Liver (tissue), 4 donors: Measurements from ENCODE around the gene POP4. TPM values are rescaled to one million over a fixed set of nuclear protein-coding genes. Genes with fewer than 3 reads are reported as not detected.

Experiments
- polyA plus RNA-seq, 2 donors: library from polyadenylated mRNA; stranded (reverse) in 1 of 2; unstranded in 1 of 2; fragments of 200-250 nt in 1 of 2; fragments of >200 nt in 1 of 2; fragmentation: Nextera tagmentation in 1 of 2; extraction: Ambion mirVana in 1 of 2; gene quantifications; one replicate each; pipeline versions ENCODE4 v1.2.1 to v1.2.3, GENCODE V29; 2013 to 2015
- total RNA-seq, 2 donors: library from RNA; depleted of rRNA; stranded (reverse); fragments of >200 nt; gene quantifications; one replicate each; pipeline ENCODE4 v1.2.3, GENCODE V29; 2014
- donor health status: healthy.
- donor health status: healthy.
- donor health status: healthy.

Gene POP4
- total and polyA plus RNA-seq, 4 donors: 33.7 to 61.6 (median 38.9) TPM

Other genes starting within 250 kb of the POP4 start
- gene VSTM2B, start 80.3 kb upstream of the POP4 start, total RNA-seq: not detected
- gene VSTM2B, start 80.3 kb upstream of the POP4 start, polyA plus RNA-seq: not detected
- gene PLEKHF1, start 59.2 kb downstream of the POP4 start, total RNA-seq: 10 to 100 TPM in 1 of 2 donors, 1 to 10 TPM in 1; 2.9 to 15.1 TPM
- 10 to 100 TPM in 1 of 2 donors, 1 to 10 TPM in 1; 5.0 to 12.8 TPM for gene PLEKHF1, start 59.2 kb downstream of the POP4 start, polyA plus RNA-seq
- 10 to 100 TPM; 21.2 to 82.8 TPM for gene C19orf12, start 109.0 kb downstream of the POP4 start, total RNA-seq
- 10 to 100 TPM; 37.6 to 42.6 TPM for gene C19orf12, start 109.0 kb downstream of the POP4 start, polyA plus RNA-seq
- gene CCNE1, start 205.7 kb downstream of the POP4 start, total RNA-seq: 10 to 100 TPM in 1 of 2 donors, under 1 TPM in 1; 0.84 to 19.5 TPM
- under 1 TPM; 0.32 to 0.74 TPM for gene CCNE1, start 205.7 kb downstream of the POP4 start, polyA plus RNA-seq